Measurements from ENCODE around the gene IPO9. TPM values are rescaled to one million over a fixed set of nuclear protein-coding genes. Genes with fewer than 3 reads are reported as not detected.

IPO9 gene
- total and polyA plus RNA-seq, 2 of the 4 experiments (the other 2 are of a cell fraction): 14.0 to 23.4 TPM

DNA sequence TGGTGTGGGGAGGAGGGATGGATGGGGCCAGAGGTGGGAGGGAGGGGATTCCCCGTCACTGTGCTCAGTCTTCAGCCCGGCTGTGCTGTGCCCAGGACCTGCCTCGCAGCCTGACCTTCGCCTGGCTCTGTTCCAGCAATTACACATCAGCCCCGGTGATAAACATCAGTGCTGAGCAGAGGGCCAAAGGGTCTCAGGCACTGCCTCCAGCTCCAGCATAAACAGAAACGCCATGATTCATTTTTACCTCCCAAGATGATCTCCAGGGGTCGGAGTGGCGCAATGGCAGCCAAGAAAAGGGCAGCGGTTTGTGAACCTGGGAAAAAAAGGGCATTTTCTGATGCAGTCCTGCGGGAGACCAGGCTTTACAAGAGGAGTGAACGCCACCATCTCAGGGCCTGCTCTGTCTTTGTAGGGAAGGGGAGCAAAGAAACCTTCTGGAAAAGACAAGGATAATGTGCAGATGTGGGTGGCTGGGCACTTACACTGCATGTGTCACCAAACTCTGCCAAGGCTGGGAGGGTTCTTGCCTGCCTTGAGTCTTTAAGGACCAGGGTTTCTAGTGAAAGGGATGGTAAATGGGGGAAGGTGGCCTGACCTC lies 87.8 kb downstream of the IPO9 start (continued):
- no peak for TF ChIP-seq MXI1 (IDR thresholded peaks at IDR 0.05; ENCODE audit: borderline replicate concordance, low read depth, low read length)

DNA sequence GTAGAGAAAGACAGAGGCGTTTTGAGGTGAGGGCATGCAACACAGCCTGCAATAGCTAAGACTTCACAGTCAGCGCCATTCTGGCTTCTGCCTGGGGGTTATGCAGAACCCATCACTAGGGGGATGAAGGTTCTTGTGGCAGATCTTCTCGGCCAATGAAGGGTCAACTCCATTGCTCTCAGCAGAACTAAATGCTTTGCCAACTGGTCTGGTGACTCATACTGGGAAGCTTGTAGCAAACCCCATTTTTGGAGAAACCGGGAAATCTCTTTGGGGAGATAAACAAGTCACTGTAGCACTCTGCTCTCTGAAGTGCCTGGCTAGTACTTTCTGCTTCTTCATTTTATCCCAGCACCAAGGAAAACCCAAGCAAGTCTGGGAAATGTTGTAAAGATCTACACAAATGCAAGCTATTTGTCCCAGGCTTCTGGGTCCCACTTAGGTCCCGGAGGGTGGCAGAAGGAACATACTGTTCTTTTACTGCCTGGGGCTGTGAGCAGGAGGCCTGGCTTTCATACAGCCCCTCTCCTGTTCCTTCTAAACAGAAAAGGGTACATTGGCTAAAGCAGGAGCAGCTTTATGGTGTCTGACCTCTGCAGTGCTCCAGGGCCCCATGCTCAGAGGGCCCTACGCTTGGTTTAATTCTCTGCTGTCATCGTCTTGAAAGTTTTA lies 88.5 kb downstream of the IPO9 start:
- Histone ChIP-seq H2BK20ac (ENCODE audit: low read depth, low read length) (peak overlapping the region; percentile 96), H3K23ac (ENCODE audit: low read depth, low read length) (peak overlapping the region; percentile 98), H2AK9ac (replicated peaks; ENCODE audit: low read depth, low read length, poor library complexity) (peak overlapping the region; percentile 85), H3K4me1 (ENCODE audit: control insufficient read depth, insufficient read depth, low read length) (peaks cover 40% of the 10 kb centered on the region), H3K14ac (replicated peaks; ENCODE audit: low read depth, low read length) (peak overlapping the region; percentile 97), H3K9ac (ENCODE audit: low read depth, low read length) (peak overlapping the region; percentile 87), H3K4me2 (ENCODE audit: low read depth, low read length) (peak overlapping the region; percentile 60), H3K27me3 (ENCODE audit: control insufficient read depth, insufficient read depth, low read length) (no peaks in the 10 kb centered on the region), H4K20me1 (ENCODE audit: insufficient read depth, low read length) (peaks cover 5% of the 10 kb centered on the region; the same call in 1 of the 2 replicates), H2BK120ac (ENCODE audit: low read depth, low read length) (peak overlapping the region; percentile 98), H3K9me3 (ENCODE audit: control insufficient read depth, insufficient read depth, low read length) (no peaks in the 10 kb centered on the region), H4K8ac (ENCODE audit: low read depth in 2 of 2, low read length in 2 of 2) (peak overlapping the region; percentile 80 to 95), H2AK5ac (ENCODE audit: low read depth, low read length) (peak overlapping the region; percentile 99), H3K36me3 (ENCODE audit: control insufficient read depth, insufficient read depth, low read length) (peaks cover 13% of the 10 kb centered on the region), H4K5ac (ENCODE audit: low read depth, low read length) (peak overlapping the region; percentile 78), H2BK15ac (ENCODE audit: low read depth, low read length) (peak overlapping the region; percentile 94), H3K56ac (ENCODE audit: extremely low read depth, insufficient read depth, low read length) (peak overlapping the region; percentile 96), H4K91ac (ENCODE audit: insufficient read depth, low read depth, low read length) (peak overlapping the region; percentile 99), H3K18ac (ENCODE audit: low read depth, low read length) (peak overlapping the region; percentile 88), H3K27ac (ENCODE audit: insufficient read depth, low read length) (peak overlapping the region; percentile 97), H2BK5ac (ENCODE audit: low read depth, low read length, poor library complexity, severe bottlenecking) (peak overlapping the region; percentile 92), H3K4ac (ENCODE audit: low read depth, low read length) (peak overlapping the region; percentile 98), H3K79me1 (ENCODE audit: low read depth in 1 of 2, low read length in 2 of 2) (peaks cover 44 to 69% of the 10 kb centered on the region in 2 experiments), H2AFZ (replicated peaks; ENCODE audit: low read length, poor library complexity) (peak overlapping the region; percentile 71), H3K4me3 (ENCODE audit: insufficient read depth, low read depth, low read length) (no peak overlapping the region), H3K9me1 (ENCODE audit: insufficient read depth, low read length) (peaks cover 44% of the 10 kb centered on the region)
- 59% methylated on average over 4 of the region's 7 CpGs; no CpG with 5 or more reads in 1 of the 2 experiments for WGBS, 2 experiments (ENCODE audit: extremely low coverage in 2 of 2, insufficient read length in 1 of 2)
- ChIA-PET POLR2A (ENCODE audit: unreplicated experiment) (interaction anchor here (1.3 to 1.5 kb wide), 2 partner anchors 13 to 29 kb away, joined by 5 to 8 read pairs; partner anchors contain the start of gene LMOD1), CTCF (interaction anchor here (0.9 kb wide), 1 partner anchor 21 kb away, joined by 3 read pairs; no protein-coding TSS in a partner anchor)
- DNase-seq: peak; percentile 94
- BruUV-seq (replicated peaks): no TSS peak
- TF ChIP-seq BHLHE40 (IDR thresholded peaks at IDR 0.05; ENCODE audit: low read depth, low read length) (0 out of 2 replicates have a peak, but pooled peaks have one; percentile 24), SMC3 (IDR thresholded peaks at IDR 0.05; ENCODE audit: low read depth, low read length) (no peak), FOS (IDR thresholded peaks at IDR 0.05; ENCODE audit: low read depth, low read length) (peak; percentile 84; the same call in 1 of the 2 replicates), MXI1 (IDR thresholded peaks at IDR 0.05; ENCODE audit: borderline replicate concordance, low read depth, low read length) (no peak), MAFK (IDR thresholded peaks at IDR 0.05; ENCODE audit: low read depth, low read length) (0 out of 2 replicates have a peak, but pooled peaks have one; percentile 8), POLR2A (IDR thresholded peaks at IDR 0.05; ENCODE audit: low read depth, low read length) (no peak)
- intact Hi-C loops (cut with micrococcal nuclease): loop anchor here (2.0 kb wide), 2 partner anchors 21 to 29 kb away; partner anchors contain the start of gene LMOD1
- dilution Hi-C loops (cut with HindIII; ENCODE audit: low sequenced_read_pairs, unreplicated experiment): no loop called here
- in situ Hi-C loops (cut with MboI; ENCODE audit: low sequenced_read_pairs): no loop called here
- peak; percentile 63 for ATAC-seq (ENCODE audit: low read depth)
